Stimulated activated effector memory CD8-positive, alpha-beta T cell treated with anti-CD3 and anti-CD28 coated beads, Interleukin-12 subunit alpha, Interleukin-12 subunit beta, amount 100 ng/mL, for 72 hours (primary cell): ENCODE data around the gene FHIT.
A peak's percentile ranks its signal among the peaks of the same experiment; 100 is the strongest.

ENCODE experiments used
- ATAC-seq: fragments of 150-1000 bp; cut with Tn5 transposase; 2 replicates; pipeline ENCODE4 v1.10.0; 2021
- DNase-seq, 2 donors: peaks; one replicate each; pipeline ENCODE4 v3.0.0; 2021 to 2022; ENCODE audit warnings: low spot score in 2 of 2
- H3K27ac Mint-ChIP-seq: one replicate; pipeline ENCODE4 v1.8.0; 2022; ENCODE audit warnings: mild to moderate bottlenecking, mixed read lengths
- H3K36me3 Mint-ChIP-seq: one replicate; pipeline ENCODE4 v1.8.0; 2022; ENCODE audit warnings: mild to moderate bottlenecking, mixed read lengths
- H3K4me1 Mint-ChIP-seq: one replicate; pipeline ENCODE4 v1.8.0; 2022; ENCODE audit warnings: mixed read lengths
- H3K4me3 Mint-ChIP-seq: one replicate; pipeline ENCODE4 v1.8.0; 2022; ENCODE audit warnings: mild to moderate bottlenecking, mixed read lengths
- H3K9me3 Mint-ChIP-seq: one replicate; pipeline ENCODE4 v1.8.0; 2022; ENCODE audit warnings: mixed read lengths

FHIT gene

DNA sequence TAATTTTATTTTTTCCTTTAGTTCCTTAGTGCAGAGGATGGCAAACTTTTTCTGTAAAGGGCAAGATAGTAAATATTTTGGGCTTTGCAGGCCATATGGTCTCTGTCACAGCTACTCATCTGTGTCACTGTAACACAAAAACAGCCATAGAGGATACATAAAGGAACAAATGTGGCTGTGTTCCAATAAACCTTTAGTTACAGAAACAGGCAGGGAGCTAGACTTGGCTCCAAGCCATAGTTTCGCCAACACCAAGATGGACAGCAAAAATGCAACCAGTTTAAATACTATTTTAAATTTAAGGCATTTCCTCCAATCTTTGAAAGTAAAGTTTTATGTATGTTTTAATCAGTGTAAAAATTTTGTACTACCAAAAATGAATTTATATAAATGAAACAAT is 753.4 kb downstream of the FHIT start:
- DNase-seq (no peak), ATAC-seq (no peak)
- Mint-ChIP-seq H3K9me3 (peaks cover 2% of the 10 kb centered on the region), H3K36me3 (no peaks in the 10 kb centered on the region), H3K27ac (no peak overlapping the region), H3K4me3 (no peak overlapping the region), H3K4me1 (no peaks in the 10 kb centered on the region)

DNA sequence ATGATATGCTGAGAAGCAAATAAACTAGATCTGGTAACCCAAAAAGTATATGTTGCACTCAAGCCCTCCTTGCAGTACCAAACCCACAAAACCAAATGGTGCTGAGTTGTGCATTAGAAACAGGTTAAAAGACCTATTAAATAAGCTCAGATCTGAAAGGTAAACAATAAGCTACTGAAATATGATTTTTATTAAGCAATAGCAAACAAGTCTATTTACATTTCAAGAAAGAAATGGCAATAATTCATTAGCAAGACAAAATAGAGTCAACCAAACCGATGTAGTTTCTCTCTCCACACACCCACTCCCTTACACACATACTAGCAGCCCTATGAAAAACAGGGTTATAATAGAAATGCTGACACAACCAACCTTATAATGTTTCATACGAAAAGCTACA is 760.3 kb downstream of the FHIT start:
- no peak overlapping the region for H3K27ac Mint-ChIP-seq
- H3K9me3 Mint-ChIP-seq = no peaks in the 10 kb centered on the region
- H3K36me3 Mint-ChIP-seq = no peaks in the 10 kb centered on the region
- no peak overlapping the region for H3K4me3 Mint-ChIP-seq
- DNase-seq (no peak), ATAC-seq (no peak)
- H3K4me1 Mint-ChIP-seq = no peaks in the 10 kb centered on the region

DNA sequence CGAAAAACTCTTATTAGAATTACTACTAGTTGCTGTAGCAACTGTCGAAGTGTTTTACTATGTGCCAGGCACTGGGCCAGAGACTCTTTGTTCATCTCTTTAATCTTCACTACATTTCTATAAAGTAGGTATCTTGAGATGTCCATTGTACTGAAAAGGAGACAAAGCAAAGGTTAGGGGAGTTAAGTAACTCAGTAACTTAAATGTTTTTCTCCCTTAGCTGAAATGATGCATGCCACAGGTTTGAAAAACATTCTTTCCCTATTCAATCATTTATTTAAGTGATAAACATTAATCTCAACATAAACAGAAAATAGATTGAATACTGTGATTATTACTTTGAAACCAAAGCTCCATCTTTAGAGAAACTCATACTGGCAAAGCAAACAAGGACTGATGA is 776.2 kb downstream of the FHIT start:
- DNase-seq = no peak
- ATAC-seq = no peak
- Mint-ChIP-seq H3K27ac (no peak overlapping the region), H3K4me3 (no peak overlapping the region), H3K9me3 (peaks cover 3% of the 10 kb centered on the region), H3K4me1 (no peaks in the 10 kb centered on the region), H3K36me3 (no peaks in the 10 kb centered on the region)

DNA sequence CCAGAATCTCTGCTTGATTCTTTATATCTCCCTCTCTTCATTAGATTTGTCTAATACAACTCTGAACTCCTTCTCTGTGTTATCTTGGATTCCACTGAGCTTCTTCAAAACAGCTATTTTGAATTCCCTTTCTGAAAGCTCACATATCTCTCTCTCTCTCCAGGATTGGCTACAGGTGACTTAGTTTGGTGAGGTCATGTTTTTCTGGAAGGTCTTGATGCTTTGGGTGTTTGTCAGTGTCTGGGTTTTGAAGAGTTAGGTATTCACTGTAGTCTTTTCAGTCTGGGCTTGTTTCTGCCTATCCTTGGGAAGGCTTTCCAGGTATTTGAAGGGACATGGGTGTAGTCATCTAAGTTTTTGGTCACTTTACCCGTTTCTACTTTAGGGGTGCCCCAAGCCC is 781.8 kb downstream of the FHIT start:
- ATAC-seq (no peak), DNase-seq (no peak)
- peaks cover 21% of the 10 kb centered on the region for H3K9me3 Mint-ChIP-seq
- H3K4me1 Mint-ChIP-seq = no peaks in the 10 kb centered on the region
- no peaks in the 10 kb centered on the region for H3K36me3 Mint-ChIP-seq
- H3K27ac Mint-ChIP-seq = no peak overlapping the region
- H3K4me3 Mint-ChIP-seq = no peak overlapping the region

DNA sequence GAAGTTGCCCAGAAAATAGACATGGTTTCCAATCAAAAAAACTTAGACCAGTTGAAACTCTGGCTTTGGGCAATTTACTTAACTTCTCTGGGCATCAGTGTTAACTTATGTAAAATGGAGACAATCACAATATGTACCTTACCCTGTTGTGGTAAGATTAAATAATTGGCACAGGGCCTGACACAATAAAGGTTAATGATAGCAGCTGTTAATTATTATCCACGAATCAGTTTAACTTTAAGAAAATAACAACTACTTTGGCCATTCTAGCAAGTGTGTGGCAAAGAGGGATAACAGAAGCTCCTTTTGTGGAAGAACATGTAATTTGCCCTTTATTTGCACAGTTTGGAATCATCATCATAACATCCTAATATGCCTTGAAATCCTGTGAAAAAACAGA is 787.6 kb downstream of the FHIT start:
- no peak for DNase-seq
- Mint-ChIP-seq H3K9me3 (peaks cover 16% of the 10 kb centered on the region), H3K27ac (no peak overlapping the region), H3K4me1 (no peaks in the 10 kb centered on the region), H3K4me3 (no peak overlapping the region), H3K36me3 (no peaks in the 10 kb centered on the region)
- no peak for ATAC-seq

DNA sequence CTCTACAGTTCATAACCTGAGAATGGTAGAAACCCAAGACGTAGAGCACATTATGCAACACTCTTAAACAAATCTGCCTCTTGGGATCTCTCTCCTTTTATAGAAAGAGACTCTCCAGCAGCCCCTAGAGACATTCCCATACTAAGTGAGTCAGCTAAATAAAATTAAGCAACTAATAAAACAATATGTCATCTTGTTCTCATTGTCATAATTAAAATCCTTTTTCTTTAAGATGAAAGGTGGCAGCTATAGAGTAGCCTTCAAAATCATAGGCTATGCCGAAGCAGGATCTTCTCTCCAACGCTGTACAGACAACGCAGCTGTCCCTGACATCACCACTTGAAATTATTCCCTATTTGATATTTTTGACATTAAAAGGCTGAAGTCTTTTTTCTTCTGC is 790.0 kb downstream of the FHIT start:
- H3K27ac Mint-ChIP-seq = no peak overlapping the region
- DNase-seq (no peak), ATAC-seq (no peak)
- H3K9me3 Mint-ChIP-seq = peaks cover 6% of the 10 kb centered on the region
- H3K36me3 Mint-ChIP-seq = no peaks in the 10 kb centered on the region
- H3K4me1 Mint-ChIP-seq = no peaks in the 10 kb centered on the region
- no peak overlapping the region for H3K4me3 Mint-ChIP-seq

DNA sequence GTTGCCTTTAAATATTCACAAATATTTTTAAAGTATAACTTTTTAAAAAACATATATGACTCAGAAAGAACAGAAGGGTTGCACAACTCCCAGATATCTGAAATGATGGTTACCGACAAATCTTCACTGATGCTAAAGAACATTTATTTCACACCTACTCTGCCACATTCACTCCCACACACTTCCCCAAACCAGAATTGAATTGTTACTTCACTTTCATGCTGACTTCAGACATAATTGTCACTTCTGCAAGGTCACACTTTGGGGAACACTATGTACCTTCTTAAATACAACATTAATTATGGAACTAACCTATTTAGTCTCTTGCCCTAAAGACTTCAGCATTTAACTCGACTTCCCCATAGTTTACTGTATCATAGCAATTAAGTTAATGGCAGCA is 795.1 kb downstream of the FHIT start:
- no peak for DNase-seq
- Mint-ChIP-seq H3K9me3 (no peaks in the 10 kb centered on the region), H3K27ac (no peak overlapping the region), H3K4me1 (no peaks in the 10 kb centered on the region), H3K4me3 (no peak overlapping the region), H3K36me3 (no peaks in the 10 kb centered on the region)
- ATAC-seq = peak; percentile 51

DNA sequence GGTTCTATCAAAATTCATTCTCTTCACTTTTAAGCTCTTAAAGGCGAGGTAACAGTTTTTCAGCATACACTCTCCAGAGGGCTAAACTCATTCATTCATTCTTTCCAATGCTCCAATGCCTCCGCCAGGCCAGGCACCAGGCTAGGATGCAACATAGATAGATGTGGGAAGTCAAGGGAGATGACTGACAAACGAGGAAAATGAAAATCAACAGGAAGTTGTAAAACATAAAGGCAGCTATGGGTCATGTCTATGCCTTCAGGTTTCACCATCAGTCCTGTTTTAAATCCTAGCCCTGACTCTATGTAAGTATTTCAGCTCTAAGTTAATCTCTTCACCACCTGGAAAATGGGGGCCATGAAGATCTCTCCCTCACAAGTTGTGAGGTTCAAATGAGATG is 797.9 kb downstream of the FHIT start:
- H3K4me3 Mint-ChIP-seq = no peak overlapping the region

DNA sequence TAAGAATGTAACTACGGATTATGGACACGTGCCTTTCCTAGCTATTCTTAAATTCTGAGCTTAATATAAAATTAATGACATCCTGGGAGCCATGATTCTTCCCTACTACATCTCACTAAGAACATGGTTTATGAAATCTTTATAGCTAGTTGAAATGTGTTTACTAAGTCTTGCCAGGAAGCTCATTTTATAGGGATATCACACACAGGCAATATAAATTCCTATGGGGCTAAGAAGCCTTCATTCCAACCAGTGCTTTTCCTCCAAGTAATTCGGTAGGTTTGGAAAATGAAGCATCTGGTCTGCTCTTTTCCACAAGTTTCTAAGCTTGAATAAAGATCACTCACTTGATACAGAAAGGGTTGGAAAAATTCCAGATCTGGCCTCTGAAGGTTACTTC is 802.6 kb downstream of the FHIT start:
- ATAC-seq (no peak), DNase-seq (no peak)
- H3K4me3 Mint-ChIP-seq = no peak overlapping the region
- no peaks in the 10 kb centered on the region for H3K4me1 Mint-ChIP-seq
- H3K36me3 Mint-ChIP-seq = no peaks in the 10 kb centered on the region
- H3K9me3 Mint-ChIP-seq = no peaks in the 10 kb centered on the region
- no peak overlapping the region for H3K27ac Mint-ChIP-seq

More for the DNA sequence above, 797.9 kb downstream of the FHIT start:
- DNase-seq (no peak), ATAC-seq (no peak)
- H3K27ac Mint-ChIP-seq = no peak overlapping the region
- H3K4me1 Mint-ChIP-seq = no peaks in the 10 kb centered on the region
- H3K9me3 Mint-ChIP-seq = no peaks in the 10 kb centered on the region
- H3K36me3 Mint-ChIP-seq = no peaks in the 10 kb centered on the region

DNA sequence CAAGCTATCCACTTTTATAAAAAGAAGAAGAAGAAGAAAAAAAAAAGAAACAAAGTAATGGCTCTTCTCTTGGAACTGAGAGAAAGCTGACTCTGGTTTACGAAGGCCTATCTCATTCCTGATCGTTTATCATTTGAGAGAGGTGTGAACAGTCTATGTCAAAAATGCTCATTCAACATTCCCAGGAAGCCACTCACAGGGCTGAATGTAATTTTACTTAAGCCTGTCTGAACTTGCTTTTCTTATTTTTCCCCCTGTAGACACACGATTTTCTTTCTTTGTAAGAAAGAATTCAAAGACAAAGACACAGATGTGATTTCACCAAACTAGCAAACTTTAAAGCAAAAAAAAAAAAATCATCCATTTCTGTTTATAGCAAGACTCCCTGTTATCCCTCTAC is 805.8 kb downstream of the FHIT start:
- no peak overlapping the region for H3K27ac Mint-ChIP-seq
- ATAC-seq (no peak), DNase-seq (no peak)
- no peaks in the 10 kb centered on the region for H3K36me3 Mint-ChIP-seq
- no peaks in the 10 kb centered on the region for H3K9me3 Mint-ChIP-seq
- H3K4me1 Mint-ChIP-seq = no peaks in the 10 kb centered on the region
- no peak overlapping the region for H3K4me3 Mint-ChIP-seq

DNA sequence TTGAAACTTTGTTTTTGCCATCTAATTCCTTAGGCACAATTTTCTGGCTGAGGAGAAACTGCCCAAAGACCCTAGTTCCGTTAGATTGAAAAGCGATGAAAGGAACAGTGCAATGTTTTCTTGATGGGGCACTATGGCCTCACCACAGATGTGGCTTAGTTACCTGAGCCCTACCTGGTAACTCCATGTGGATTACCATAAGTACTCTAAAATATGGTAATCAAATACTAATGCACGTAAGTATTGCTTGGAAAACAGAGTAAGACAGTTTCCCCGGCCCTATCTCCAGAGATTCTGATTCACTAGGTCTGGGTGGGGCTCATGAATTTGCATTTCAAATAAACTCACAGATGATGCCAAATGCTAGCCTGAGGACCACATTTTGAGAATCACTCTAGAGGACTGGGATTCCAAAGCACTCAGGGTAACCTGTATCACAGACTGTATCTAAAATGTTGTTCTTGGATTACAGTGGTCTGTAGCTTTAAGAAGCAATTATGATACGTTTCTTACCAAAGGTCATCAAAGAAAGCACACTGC is 806.3 kb downstream of the FHIT start:
- no peak for ATAC-seq
- Mint-ChIP-seq H3K4me3 (no peak overlapping the region), H3K36me3 (no peaks in the 10 kb centered on the region)

DNA sequence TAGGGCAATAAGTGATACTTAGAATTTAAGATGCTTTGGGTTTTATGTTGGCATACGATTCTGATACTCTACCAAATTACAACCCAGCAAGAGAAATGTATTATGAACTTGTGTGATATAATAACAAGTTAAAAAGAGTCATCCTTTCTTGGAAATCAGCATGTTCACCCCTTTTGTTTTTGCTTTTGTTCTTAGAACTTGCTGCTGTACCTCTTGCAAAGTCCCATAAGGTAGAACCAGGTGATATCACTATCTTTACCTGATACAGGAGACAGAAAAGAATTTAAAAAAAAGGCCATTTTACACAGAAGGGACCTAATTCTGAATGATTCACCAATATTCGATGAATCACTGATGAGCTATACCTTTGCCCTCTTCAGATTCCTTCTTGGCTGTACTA is 810.4 kb downstream of the FHIT start:
- Mint-ChIP-seq H3K4me1 (no peaks in the 10 kb centered on the region), H3K27ac (no peak overlapping the region), H3K9me3 (no peaks in the 10 kb centered on the region), H3K36me3 (no peaks in the 10 kb centered on the region), H3K4me3 (no peak overlapping the region)
- DNase-seq = no peak
- no peak for ATAC-seq

More for the DNA sequence above, 806.3 kb downstream of the FHIT start:
- no peak overlapping the region for H3K27ac Mint-ChIP-seq
- no peak for DNase-seq
- H3K4me1 Mint-ChIP-seq = no peaks in the 10 kb centered on the region
- H3K9me3 Mint-ChIP-seq = no peaks in the 10 kb centered on the region

DNA sequence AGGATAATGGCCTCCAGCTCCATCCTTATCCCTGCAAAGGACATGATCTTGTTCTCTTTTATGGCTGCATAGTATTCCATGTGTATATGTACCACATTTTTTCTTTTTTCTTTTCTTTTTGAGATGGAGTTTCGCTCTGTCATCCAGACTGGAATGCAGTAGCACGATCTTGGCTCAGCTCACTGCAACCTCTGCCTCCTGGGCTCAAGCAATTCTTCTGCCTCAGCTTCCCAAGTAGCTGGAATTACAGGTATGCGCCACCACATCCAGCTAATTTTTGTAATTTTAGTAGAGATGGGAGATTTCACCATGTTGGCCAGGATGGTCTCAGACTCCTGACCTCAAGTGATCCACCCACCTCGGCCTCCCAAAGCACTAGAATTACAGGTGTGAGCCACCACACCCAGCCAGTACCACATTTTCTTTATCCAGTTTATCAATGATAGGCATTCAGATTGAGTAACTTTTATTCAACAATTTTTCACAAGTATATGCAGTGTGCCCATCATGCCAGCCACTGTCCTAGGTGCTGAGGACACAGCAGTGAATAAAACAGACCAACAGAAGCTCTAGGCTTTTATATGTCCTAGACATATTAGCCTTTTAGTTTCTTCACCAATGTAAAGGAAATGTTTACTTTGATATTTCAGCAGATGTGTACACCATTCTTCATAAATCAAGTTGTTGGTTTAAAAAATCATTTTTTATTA is 815.2 kb downstream of the FHIT start:
- Mint-ChIP-seq H3K4me3 (no peak overlapping the region), H3K9me3 (no peaks in the 10 kb centered on the region), H3K4me1 (no peaks in the 10 kb centered on the region), H3K36me3 (no peaks in the 10 kb centered on the region), H3K27ac (no peak overlapping the region)
- no peak for ATAC-seq
- no peak for DNase-seq

DNA sequence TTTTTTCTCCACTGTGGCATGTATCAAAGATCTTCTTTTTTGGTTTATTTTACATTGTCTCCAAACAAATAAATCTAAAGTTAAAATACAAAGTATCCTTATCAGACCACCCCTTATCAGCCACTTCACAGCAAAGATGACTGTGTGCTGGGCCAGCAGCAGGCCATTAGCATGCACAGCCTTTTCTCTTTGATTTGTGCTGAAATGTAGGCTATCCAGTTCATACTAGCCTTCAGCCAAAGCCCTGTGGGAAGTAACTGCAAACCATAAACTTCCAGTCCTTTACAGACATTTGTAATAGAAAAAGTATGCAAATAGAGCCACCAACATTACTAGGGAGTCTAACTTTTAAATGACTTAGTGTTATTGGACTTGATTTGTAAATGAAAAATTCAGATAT is 816.3 kb downstream of the FHIT start:
- no peaks in the 10 kb centered on the region for H3K36me3 Mint-ChIP-seq
- no peak overlapping the region for H3K4me3 Mint-ChIP-seq
- peaks cover 6% of the 10 kb centered on the region for H3K4me1 Mint-ChIP-seq
- DNase-seq (no peak), ATAC-seq (no peak)
- H3K9me3 Mint-ChIP-seq = no peaks in the 10 kb centered on the region
- no peak overlapping the region for H3K27ac Mint-ChIP-seq

DNA sequence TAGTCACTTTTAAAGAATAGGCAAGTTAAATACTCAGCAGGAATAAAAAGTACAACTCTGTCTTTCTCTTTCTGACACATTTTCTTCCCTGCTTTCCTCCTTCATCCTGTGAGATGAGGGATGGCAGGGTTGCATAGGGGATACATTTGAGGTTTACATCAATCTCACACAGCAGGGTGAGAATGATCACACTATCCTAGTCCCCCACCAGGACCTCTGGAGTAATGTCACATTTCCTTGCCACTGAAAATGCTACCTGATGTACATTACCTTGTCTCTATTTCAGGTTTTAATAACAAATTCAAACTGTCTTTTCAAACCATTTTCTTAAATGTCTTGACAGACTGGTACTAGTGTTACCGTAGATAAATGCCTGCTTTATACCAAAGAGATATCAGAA is 816.9 kb downstream of the FHIT start:
- Mint-ChIP-seq H3K36me3 (no peaks in the 10 kb centered on the region), H3K27ac (no peak overlapping the region), H3K9me3 (no peaks in the 10 kb centered on the region), H3K4me3 (no peak overlapping the region), H3K4me1 (peaks cover 6% of the 10 kb centered on the region)
- DNase-seq (no peak), ATAC-seq (no peak)

DNA sequence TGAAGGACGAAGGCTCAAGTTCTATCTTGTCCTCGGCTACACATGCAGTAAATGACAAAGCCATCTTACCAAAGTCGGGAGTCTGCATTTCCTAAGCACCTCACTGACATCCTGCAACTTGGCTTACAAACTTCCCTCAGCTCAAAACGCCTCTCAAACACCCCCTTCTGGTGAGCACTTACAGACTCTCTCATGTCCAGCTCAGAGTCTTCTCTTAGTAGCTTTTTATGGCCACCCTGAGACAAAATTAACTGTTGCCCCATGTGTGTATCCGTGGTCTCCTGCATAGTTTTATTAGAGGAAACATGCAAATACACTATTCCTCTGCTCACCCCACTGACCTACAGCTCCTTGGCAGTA is 819.7 kb downstream of the FHIT start:
- no peak overlapping the region for H3K4me3 Mint-ChIP-seq
- ATAC-seq = no peak
- DNase-seq = no peak
- H3K27ac Mint-ChIP-seq = no peak overlapping the region
- no peaks in the 10 kb centered on the region for H3K36me3 Mint-ChIP-seq
- no peaks in the 10 kb centered on the region for H3K9me3 Mint-ChIP-seq
- H3K4me1 Mint-ChIP-seq = peaks cover 6% of the 10 kb centered on the region

DNA sequence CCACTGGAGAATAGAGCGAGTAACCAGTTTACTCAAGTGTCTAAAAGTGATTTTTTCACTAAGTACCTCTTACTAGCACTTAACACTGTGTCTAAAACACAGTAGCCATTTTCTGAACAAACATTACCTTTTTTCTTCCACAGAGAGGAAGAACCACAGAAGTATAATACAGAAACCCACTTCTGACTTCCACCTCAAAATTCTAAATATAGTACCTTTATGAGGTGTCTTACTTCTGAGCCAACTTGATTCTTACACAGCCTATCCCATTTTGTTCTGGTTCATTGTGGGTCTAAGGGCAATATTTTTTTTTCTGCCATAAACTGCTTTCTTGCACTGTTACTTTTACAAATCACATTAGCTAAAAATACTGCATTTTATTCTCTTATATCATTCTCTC is 821.0 kb downstream of the FHIT start:
- Mint-ChIP-seq H3K36me3 (no peaks in the 10 kb centered on the region), H3K27ac (no peak overlapping the region), H3K4me1 (peaks cover 6% of the 10 kb centered on the region), H3K9me3 (no peaks in the 10 kb centered on the region), H3K4me3 (no peak overlapping the region)
- DNase-seq = no peak
- no peak for ATAC-seq
